DMS114 treated with DMSO at 0.1 percent for 48 hours (cell line): ENCODE data around the gene MASP1.
A peak's percentile ranks its signal among the peaks of the same experiment; 100 is the strongest.

Experiments
- DNase-seq: peaks from one replicate; lab custom pipeline; 2025; ENCODE audit not compliant: unreplicated experiment; lab: John Stamatoyannopoulos, UW

Gene MASP1

GRCh38 chr3:187291512-187292132 lies at the start of gene MASP1:
TSS of gene MASP1 (minus strand) at chr3:187291737. CDS start at chr3:187291632, 105 bp downstream.
- no peak for DNase-seq

- no peak for DNase-seq
Observed at GRCh38 chr3:187340578-187340977, 49.0 kb upstream of the MASP1 start.

- no peak for DNase-seq
Observed at GRCh38 chr3:187336322-187336721, 44.8 kb upstream of the MASP1 start.

- no peak for DNase-seq
Observed at GRCh38 chr3:187334904-187335303, 43.4 kb upstream of the MASP1 start.

- DNase-seq: no peak
Observed at GRCh38 chr3:187328691-187329090, 37.2 kb upstream of the MASP1 start.

GRCh38 chr3:187327845-187328244 lies 36.3 kb upstream of the MASP1 start:
- no peak for DNase-seq

- DNase-seq: no peak
Observed at GRCh38 chr3:187325632-187326031, 34.1 kb upstream of the MASP1 start.

GRCh38 chr3:187323091-187323490 lies 31.6 kb upstream of the MASP1 start:
- no peak for DNase-seq

- no peak for DNase-seq
Observed at GRCh38 chr3:187322291-187322690, 30.8 kb upstream of the MASP1 start.

- DNase-seq: no peak
Observed at GRCh38 chr3:187321766-187322165, 30.2 kb upstream of the MASP1 start.

GRCh38 chr3:187319699-187320302 lies 28.3 kb upstream of the MASP1 start:
- peak; percentile 8 for DNase-seq

- DNase-seq: peak; percentile 51
Observed at GRCh38 chr3:187318819-187319616, 27.5 kb upstream of the MASP1 start.

- DNase-seq: no peak
Observed at GRCh38 chr3:187315872-187316271, 24.3 kb upstream of the MASP1 start.

- no peak for DNase-seq
Observed at GRCh38 chr3:187314176-187314575, 22.6 kb upstream of the MASP1 start.

GRCh38 chr3:187310954-187311470 lies 19.5 kb upstream of the MASP1 start:
- no peak for DNase-seq

- DNase-seq: no peak
Observed at GRCh38 chr3:187310226-187310625, 18.7 kb upstream of the MASP1 start.

- DNase-seq: no peak
Observed at GRCh38 chr3:187305881-187306280, 14.3 kb upstream of the MASP1 start.

GRCh38 chr3:187299611-187300010 lies 8.1 kb upstream of the MASP1 start:
- no peak for DNase-seq

GRCh38 chr3:187296911-187297310 lies 5.4 kb upstream of the MASP1 start:
- no peak for DNase-seq

- no peak for DNase-seq
Observed at GRCh38 chr3:187296058-187296457, 4.5 kb upstream of the MASP1 start.

- DNase-seq: no peak
Observed at GRCh38 chr3:187295316-187296034, 3.9 kb upstream of the MASP1 start.
